ENCODE measurements around the gene PIEZO1. TPM values are rescaled to one million over a fixed set of nuclear protein-coding genes. Genes with fewer than 3 reads are reported as not detected.

PIEZO1 gene
- total and polyA plus RNA-seq, 4 donors, result 35.9 to 205 (median 111) TPM

GRCh38 chr16:88699180-88699579 is 85.8 kb downstream of the PIEZO1 start:
- no peaks in the 10 kb centered on the region for H3K9me3 ChIP-seq (ENCODE audit: control insufficient read depth, low read length)
- H3K27ac ChIP-seq (ENCODE audit: low read depth in 1 of 2, low read length in 2 of 2), result no peak overlapping the region
- ATAC-seq (ENCODE audit: low FRiP score) (no peak), DNase-seq (no peak)
- intact Hi-C loops (cut with DNase I), result no loop called here
- H3K4me1 ChIP-seq (ENCODE audit: control insufficient read depth in 1 of 2, insufficient read depth in 2 of 2, low read length in 2 of 2), result no peaks in the 10 kb centered on the region
- H3K36me3 ChIP-seq (ENCODE audit: control insufficient read depth in 1 of 2, insufficient read depth in 2 of 2, low read length in 1 of 2), result no peaks in the 10 kb centered on the region
- no peak overlapping the region for H3K4me3 ChIP-seq (ENCODE audit: low read length in 2 of 2)
- 93 to 97% methylated on average over 16 of the region's 16 CpGs for WGBS, 2 donors
- no peaks in the 10 kb centered on the region for H3K27me3 ChIP-seq (ENCODE audit: control insufficient read depth in 1 of 2, insufficient read depth in 2 of 2, low read length in 1 of 2)

DNA sequence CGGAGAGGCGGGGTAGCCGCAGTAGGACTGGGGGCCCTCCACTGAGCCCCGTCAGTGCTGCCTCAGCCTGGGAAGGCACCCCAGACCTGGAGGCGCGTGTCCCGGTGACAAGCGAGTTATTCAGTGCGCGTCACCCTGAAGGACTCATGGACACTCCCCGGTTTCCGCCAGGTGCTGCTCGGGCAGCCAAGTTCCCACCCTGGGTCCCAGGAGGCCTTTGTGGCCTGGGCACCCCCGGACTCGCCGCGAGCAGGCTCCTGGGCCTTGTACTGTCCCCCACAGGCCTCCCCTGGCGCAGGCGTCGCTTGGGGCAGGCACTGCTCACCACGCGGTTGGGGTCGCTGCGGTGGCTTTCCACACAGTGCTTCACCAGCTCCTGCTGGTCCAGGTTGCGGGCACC is 86.4 kb downstream of the PIEZO1 start:
- 95% methylated on average over 25 of the region's 25 CpGs for WGBS, 2 donors
- Histone ChIP-seq H3K4me3 (ENCODE audit: low read length in 2 of 2) (no peak overlapping the region), H3K27ac (ENCODE audit: low read depth in 1 of 2, low read length in 2 of 2) (no peak overlapping the region), H3K4me1 (ENCODE audit: control insufficient read depth in 1 of 2, insufficient read depth in 2 of 2, low read length in 2 of 2) (no peaks in the 10 kb centered on the region), H3K27me3 (ENCODE audit: control insufficient read depth in 1 of 2, insufficient read depth in 2 of 2, low read length in 1 of 2) (no peaks in the 10 kb centered on the region), H3K9me3 (ENCODE audit: control insufficient read depth, low read length) (no peaks in the 10 kb centered on the region), H3K36me3 (ENCODE audit: control insufficient read depth in 1 of 2, insufficient read depth in 2 of 2, low read length in 1 of 2) (no peaks in the 10 kb centered on the region)
- DNase-seq, result no peak
- no peak for ATAC-seq (ENCODE audit: low FRiP score)
- intact Hi-C loops (cut with DNase I), result no loop called here

GRCh38 chr16:88697831-88698615 is 87.0 kb downstream of the PIEZO1 start:
- H3K4me3 ChIP-seq (ENCODE audit: low read length in 2 of 2), result no peak overlapping the region
- DNase-seq (no peak), ATAC-seq (ENCODE audit: low FRiP score) (no peak)
- H3K36me3 ChIP-seq (ENCODE audit: control insufficient read depth in 1 of 2, insufficient read depth in 2 of 2, low read length in 1 of 2), result no peaks in the 10 kb centered on the region
- WGBS, 2 donors, result 88 to 91% methylated on average over 34 to 37 of the region's 37 CpGs
- no peaks in the 10 kb centered on the region for H3K4me1 ChIP-seq (ENCODE audit: control insufficient read depth in 1 of 2, insufficient read depth in 2 of 2, low read length in 2 of 2)
- H3K27ac ChIP-seq (ENCODE audit: low read depth in 1 of 2, low read length in 2 of 2), result no peak overlapping the region
- no peaks in the 10 kb centered on the region for H3K27me3 ChIP-seq (ENCODE audit: control insufficient read depth in 1 of 2, insufficient read depth in 2 of 2, low read length in 1 of 2)
- H3K9me3 ChIP-seq (ENCODE audit: control insufficient read depth, low read length), result no peaks in the 10 kb centered on the region
- intact Hi-C loops (cut with DNase I), result no loop called here

GRCh38 chr16:88697116-88697830 is 87.7 kb downstream of the PIEZO1 start:
- intact Hi-C loops (cut with DNase I), result no loop called here
- DNase-seq, result no peak
- Histone ChIP-seq H3K27ac (ENCODE audit: low read depth in 1 of 2, low read length in 2 of 2) (no peak overlapping the region), H3K4me1 (ENCODE audit: control insufficient read depth in 1 of 2, insufficient read depth in 2 of 2, low read length in 2 of 2) (no peaks in the 10 kb centered on the region), H3K36me3 (ENCODE audit: control insufficient read depth in 1 of 2, insufficient read depth in 2 of 2, low read length in 1 of 2) (no peaks in the 10 kb centered on the region), H3K4me3 (ENCODE audit: low read length in 2 of 2) (no peak overlapping the region), H3K9me3 (ENCODE audit: control insufficient read depth, low read length) (no peaks in the 10 kb centered on the region), H3K27me3 (ENCODE audit: control insufficient read depth in 1 of 2, insufficient read depth in 2 of 2, low read length in 1 of 2) (no peaks in the 10 kb centered on the region)
- ATAC-seq (ENCODE audit: low FRiP score), result no peak
- 93% methylated on average over 47 of the region's 47 CpGs for WGBS, 2 donors

GRCh38 chr16:88696441-88696840 is 88.6 kb downstream of the PIEZO1 start:
- Histone ChIP-seq H3K27me3 (ENCODE audit: control insufficient read depth in 1 of 2, insufficient read depth in 2 of 2, low read length in 1 of 2) (no peaks in the 10 kb centered on the region), H3K27ac (ENCODE audit: low read depth in 1 of 2, low read length in 2 of 2) (no peak overlapping the region), H3K4me3 (ENCODE audit: low read length in 2 of 2) (no peak overlapping the region), H3K36me3 (ENCODE audit: control insufficient read depth in 1 of 2, insufficient read depth in 2 of 2, low read length in 1 of 2) (no peaks in the 10 kb centered on the region), H3K9me3 (ENCODE audit: control insufficient read depth, low read length) (no peaks in the 10 kb centered on the region), H3K4me1 (ENCODE audit: control insufficient read depth in 1 of 2, insufficient read depth in 2 of 2, low read length in 2 of 2) (no peaks in the 10 kb centered on the region)
- intact Hi-C loops (cut with DNase I), result no loop called here
- DNase-seq, result no peak
- 84 to 88% methylated on average over 13 to 14 of the region's 14 CpGs for WGBS, 2 donors
- no peak for ATAC-seq (ENCODE audit: low FRiP score)

DNA sequence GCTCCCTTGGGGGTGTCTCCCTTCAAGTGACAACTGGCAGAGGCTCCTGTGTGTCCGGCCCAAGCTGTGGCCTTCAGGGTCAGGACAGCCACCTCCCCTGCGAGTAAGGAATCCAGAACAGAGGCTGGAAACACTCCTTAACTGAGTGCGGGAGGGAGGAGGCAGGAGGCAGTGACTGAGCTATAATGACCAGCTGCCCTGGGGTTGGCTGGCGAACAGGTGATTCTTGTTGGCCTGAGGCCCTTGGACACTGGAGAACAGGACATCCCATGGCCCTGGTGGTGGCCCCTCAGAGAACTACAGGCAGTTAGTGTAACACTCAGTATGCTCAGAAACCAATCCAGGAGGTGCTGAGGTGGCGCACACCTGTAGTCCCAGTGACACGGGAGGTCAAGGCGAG is 89.3 kb downstream of the PIEZO1 start:
- H3K36me3 ChIP-seq (ENCODE audit: control insufficient read depth in 1 of 2, insufficient read depth in 2 of 2, low read length in 1 of 2), result no peaks in the 10 kb centered on the region
- no peaks in the 10 kb centered on the region for H3K4me1 ChIP-seq (ENCODE audit: control insufficient read depth in 1 of 2, insufficient read depth in 2 of 2, low read length in 2 of 2)
- H3K27me3 ChIP-seq (ENCODE audit: control insufficient read depth in 1 of 2, insufficient read depth in 2 of 2, low read length in 1 of 2), result no peaks in the 10 kb centered on the region
- 91 to 96% methylated on average over 7 of the region's 7 CpGs for WGBS, 2 donors
- ATAC-seq (ENCODE audit: low FRiP score) (no peak), DNase-seq (no peak)
- H3K27ac ChIP-seq (ENCODE audit: low read depth in 1 of 2, low read length in 2 of 2), result no peak overlapping the region
- intact Hi-C loops (cut with DNase I), result no loop called here
- H3K9me3 ChIP-seq (ENCODE audit: control insufficient read depth, low read length), result no peaks in the 10 kb centered on the region
- no peak overlapping the region for H3K4me3 ChIP-seq (ENCODE audit: low read length in 2 of 2)

- no peak for ATAC-seq (ENCODE audit: low FRiP score)
- 73 to 77% methylated on average over 15 of the region's 15 CpGs for WGBS, 2 donors
- no peak overlapping the region for H3K4me3 ChIP-seq (ENCODE audit: low read length in 2 of 2)
- no peaks in the 10 kb centered on the region for H3K4me1 ChIP-seq (ENCODE audit: control insufficient read depth in 1 of 2, insufficient read depth in 2 of 2, low read length in 2 of 2)
- H3K9me3 ChIP-seq (ENCODE audit: control insufficient read depth, low read length), result no peaks in the 10 kb centered on the region
- no peaks in the 10 kb centered on the region for H3K27me3 ChIP-seq (ENCODE audit: control insufficient read depth in 1 of 2, insufficient read depth in 2 of 2, low read length in 1 of 2)
- DNase-seq, result no peak
- H3K36me3 ChIP-seq (ENCODE audit: control insufficient read depth in 1 of 2, insufficient read depth in 2 of 2, low read length in 1 of 2), result no peaks in the 10 kb centered on the region
- intact Hi-C loops (cut with DNase I), result no loop called here
- no peak overlapping the region for H3K27ac ChIP-seq (ENCODE audit: low read depth in 1 of 2, low read length in 2 of 2)
Measured at GRCh38 chr16:88695218-88695617, 89.8 kb downstream of the PIEZO1 start.

DNA sequence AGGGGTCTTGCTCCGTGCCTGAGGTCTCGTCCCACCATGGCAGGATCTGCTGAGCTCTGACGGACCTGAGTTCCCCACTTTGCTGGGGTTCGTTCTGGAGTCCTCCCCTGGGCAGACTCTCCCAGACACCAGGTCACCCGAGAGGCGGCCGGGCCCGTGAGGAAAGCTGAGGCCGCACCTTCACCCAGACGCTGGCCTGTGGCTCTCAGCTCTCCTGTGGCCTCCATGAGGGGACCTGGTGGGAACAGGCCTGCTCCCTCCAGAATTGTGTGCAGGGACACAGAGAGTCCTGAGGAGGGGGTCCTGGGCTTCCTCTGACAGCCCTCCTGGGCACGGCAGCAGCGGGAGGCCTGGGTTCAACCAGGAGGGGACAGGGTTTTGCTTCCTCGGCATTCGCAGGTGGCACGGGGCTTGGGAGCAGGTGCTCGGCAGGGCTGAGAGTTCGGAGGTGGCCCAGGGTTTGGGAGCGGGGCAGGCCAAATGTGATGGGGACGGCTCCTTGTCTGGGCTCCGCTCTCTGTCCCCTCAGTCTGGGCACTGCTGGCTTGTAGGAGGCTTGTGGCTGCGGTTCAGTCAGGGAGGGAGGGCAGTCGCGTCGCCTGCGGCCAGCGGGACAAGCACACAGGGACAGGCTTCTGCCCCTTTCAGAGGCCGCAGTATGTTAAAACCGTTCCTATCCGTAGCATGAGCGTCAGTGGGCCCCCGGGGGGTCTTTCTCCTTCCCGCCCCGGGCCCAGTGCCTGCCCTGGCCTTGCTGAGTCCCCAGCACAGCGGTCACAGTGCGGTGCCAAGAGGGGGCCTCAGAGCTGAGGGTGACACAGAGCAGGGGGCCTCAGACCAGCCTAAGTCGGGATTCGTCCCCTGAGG is 90.6 kb downstream of the PIEZO1 start:
- WGBS, 2 donors, result 88% methylated on average over 33 to 37 of the region's 37 CpGs
- no peaks in the 10 kb centered on the region for H3K4me1 ChIP-seq (ENCODE audit: control insufficient read depth in 1 of 2, insufficient read depth in 2 of 2, low read length in 2 of 2)
- H3K36me3 ChIP-seq (ENCODE audit: control insufficient read depth in 1 of 2, insufficient read depth in 2 of 2, low read length in 1 of 2), result no peaks in the 10 kb centered on the region

More for the DNA sequence above, 90.6 kb downstream of the PIEZO1 start:
- no peak overlapping the region for H3K4me3 ChIP-seq (ENCODE audit: low read length in 2 of 2)
- H3K27me3 ChIP-seq (ENCODE audit: control insufficient read depth in 1 of 2, insufficient read depth in 2 of 2, low read length in 1 of 2), result no peaks in the 10 kb centered on the region
- DNase-seq (no peak), ATAC-seq (ENCODE audit: low FRiP score) (no peak)
- intact Hi-C loops (cut with DNase I), result no loop called here
- no peak overlapping the region for H3K27ac ChIP-seq (ENCODE audit: low read depth in 1 of 2, low read length in 2 of 2)
- no peaks in the 10 kb centered on the region for H3K9me3 ChIP-seq (ENCODE audit: control insufficient read depth, low read length)

Data from aorta (tissue), 5 donors.